Esophagus muscularis mucosa (tissue), 3 donors: Measurements from ENCODE around the gene NUP160.
"Not testable (repeated sequence)": the region's sequence is repeated elsewhere in the genome, so short reads cannot be mapped to it uniquely, and the experiment has no call there.

Experiments used
- POLR2AphosphoS5 ChIP-seq, 2 donors: sonication (generic); formaldehyde crosslinking; IDR thresholded peaks; one replicate each; pipeline ENCODE4 v1.6.1; 2017; ENCODE audit warnings: antibody characterized with exemption in 2 of 2
- TF ChIP-seq, protein P1 (sequence below), 3 experiments: fragments of 200-600 bp in 2 of 3; fragments of 450-650 bp in 1 of 3; sonication (generic) in 2 of 3; IDR thresholded peaks; one replicate each; pipeline ENCODE4 v1.5.1; 2017 to 2019; ENCODE audit warnings: antibody characterized with exemption in 3 of 3, mild to moderate bottlenecking in 2 of 3, moderate library complexity in 1 of 3

DNA sequence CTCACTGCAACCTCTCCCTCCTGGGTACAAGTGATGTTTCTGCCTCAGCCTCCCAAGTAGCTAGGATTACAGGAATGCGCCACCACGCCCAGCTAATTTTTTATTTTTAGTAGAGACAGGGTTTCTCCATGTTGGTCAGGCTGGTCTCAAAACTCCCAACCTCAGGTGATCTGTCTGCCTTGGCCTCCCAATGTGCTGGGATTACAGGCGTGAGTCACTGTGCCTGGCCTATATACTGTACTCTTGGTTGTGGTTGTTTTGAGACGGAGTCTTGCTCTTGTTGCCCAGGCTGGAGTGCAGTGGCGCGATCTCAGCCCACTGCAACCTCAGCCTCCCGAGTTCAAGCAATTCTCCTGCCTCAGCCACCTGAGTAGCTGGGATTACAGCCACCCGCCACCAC lies 58.1 kb downstream of the NUP160 start:
- TF ChIP-seq, protein P1, sequence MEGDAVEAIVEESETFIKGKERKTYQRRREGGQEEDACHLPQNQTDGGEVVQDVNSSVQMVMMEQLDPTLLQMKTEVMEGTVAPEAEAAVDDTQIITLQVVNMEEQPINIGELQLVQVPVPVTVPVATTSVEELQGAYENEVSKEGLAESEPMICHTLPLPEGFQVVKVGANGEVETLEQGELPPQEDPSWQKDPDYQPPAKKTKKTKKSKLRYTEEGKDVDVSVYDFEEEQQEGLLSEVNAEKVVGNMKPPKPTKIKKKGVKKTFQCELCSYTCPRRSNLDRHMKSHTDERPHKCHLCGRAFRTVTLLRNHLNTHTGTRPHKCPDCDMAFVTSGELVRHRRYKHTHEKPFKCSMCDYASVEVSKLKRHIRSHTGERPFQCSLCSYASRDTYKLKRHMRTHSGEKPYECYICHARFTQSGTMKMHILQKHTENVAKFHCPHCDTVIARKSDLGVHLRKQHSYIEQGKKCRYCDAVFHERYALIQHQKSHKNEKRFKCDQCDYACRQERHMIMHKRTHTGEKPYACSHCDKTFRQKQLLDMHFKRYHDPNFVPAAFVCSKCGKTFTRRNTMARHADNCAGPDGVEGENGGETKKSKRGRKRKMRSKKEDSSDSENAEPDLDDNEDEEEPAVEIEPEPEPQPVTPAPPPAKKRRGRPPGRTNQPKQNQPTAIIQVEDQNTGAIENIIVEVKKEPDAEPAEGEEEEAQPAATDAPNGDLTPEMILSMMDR (IDR thresholded peaks at IDR 0.05): not testable (repeated sequence)
- TF ChIP-seq POLR2AphosphoS5 (IDR thresholded peaks at IDR 0.05): not testable (repeated sequence)
